ENCODE data around the gene OPTC.
"Not testable (repeated sequence)": the region's sequence is repeated elsewhere in the genome, so short reads cannot be mapped to it uniquely, and the experiment has no call there.

Gene OPTC

GRCh38 chr1:203513585-203514031, 19.7 kb downstream of the OPTC start:
- in situ Hi-C loops (cut with MboI; ENCODE audit: low sequenced_read_pairs): no loop called here

DNA sequence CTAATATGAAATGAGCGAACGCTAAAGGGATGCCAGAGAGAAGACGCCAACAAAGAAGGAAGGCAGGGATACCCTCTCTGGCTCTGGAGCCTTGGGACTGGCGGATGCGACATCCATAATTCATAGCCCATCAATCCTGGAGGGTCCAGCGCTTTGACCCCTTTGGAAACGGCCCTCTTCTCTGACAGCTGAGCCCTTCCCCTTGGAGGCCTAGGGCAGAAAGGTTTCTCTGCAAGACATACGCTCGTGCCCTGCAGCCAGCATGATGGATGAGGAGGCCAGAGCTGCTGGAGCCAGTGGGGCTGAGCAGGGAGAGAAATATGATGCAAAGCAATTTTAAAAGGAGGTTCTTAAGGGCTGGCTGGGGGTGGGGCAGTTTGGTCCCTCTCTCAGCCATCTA, 22.2 kb downstream of the OPTC start:
- in situ Hi-C loops (cut with MboI; ENCODE audit: low sequenced_read_pairs): no loop called here

DNA sequence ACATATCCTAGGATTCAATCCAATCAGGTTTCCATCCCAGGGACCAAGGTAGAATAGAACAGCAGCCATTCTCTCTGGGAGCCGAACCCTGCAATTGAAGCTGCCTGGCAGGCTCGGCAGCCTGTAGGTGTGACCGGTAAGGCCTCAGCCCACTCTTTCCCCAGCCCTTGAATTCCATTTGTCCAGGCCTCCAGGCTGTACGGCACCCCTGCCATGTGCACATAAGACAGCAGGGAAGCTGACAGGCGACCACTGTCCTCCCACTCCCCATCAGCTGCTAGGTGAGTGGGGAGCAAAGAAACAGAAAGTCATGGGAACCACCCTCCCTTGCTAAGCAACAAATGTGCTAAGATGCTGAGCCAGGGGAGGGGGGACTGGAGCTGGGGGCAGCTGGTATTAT, 23.0 kb downstream of the OPTC start:
- in situ Hi-C loops (cut with MboI; ENCODE audit: low sequenced_read_pairs): no loop called here

GRCh38 chr1:203517426-203518110, 23.6 kb downstream of the OPTC start:
- in situ Hi-C loops (cut with MboI; ENCODE audit: low sequenced_read_pairs): no loop called here

GRCh38 chr1:203518139-203518538, 24.2 kb downstream of the OPTC start:
- in situ Hi-C loops (cut with MboI; ENCODE audit: low sequenced_read_pairs): not testable (repeated sequence)

DNA sequence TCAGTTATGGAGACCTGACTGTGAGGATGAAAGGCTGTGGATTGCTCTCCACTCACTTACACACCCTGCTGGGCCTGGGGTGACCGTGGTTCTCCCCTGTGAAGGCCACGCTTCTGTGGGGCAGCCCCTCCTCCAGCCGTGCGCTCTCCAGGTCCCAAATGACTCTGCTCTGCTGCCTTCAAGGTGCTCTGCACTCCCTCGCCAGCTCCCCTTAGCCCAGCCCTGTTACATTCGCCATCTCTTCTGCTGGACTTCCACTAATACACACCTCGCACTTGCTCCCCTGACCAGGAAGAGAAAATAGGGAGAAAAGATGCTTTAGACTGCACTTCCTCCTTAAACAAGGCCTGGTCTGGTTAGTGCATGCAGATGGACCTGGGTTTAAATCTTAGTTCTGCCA, 24.6 kb downstream of the OPTC start:
- in situ Hi-C loops (cut with MboI; ENCODE audit: low sequenced_read_pairs): no loop called here

GRCh38 chr1:203519053-203519840, 25.3 kb downstream of the OPTC start:
- in situ Hi-C loops (cut with MboI; ENCODE audit: low sequenced_read_pairs): no loop called here

DNA sequence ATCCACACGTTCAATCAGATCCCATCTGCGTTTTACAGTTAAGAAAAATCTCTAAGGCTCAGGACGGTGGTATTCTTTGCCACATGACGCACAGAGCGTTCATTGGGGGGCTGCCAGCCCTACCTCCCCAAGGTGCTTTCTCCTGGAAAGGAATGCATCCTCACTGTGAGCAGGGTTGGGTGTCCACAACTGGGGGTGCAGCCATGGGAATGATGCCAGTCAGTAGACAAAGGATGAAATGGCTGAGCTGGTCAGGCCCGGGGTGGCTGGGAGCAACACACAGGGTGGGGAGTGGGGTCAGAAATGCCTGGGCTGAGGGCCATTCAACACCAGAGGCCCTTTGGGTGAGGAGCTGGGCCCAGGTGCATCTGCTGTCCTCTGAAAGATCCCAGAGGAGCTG, 25.9 kb downstream of the OPTC start:
- in situ Hi-C loops (cut with MboI; ENCODE audit: low sequenced_read_pairs): no loop called here

DNA sequence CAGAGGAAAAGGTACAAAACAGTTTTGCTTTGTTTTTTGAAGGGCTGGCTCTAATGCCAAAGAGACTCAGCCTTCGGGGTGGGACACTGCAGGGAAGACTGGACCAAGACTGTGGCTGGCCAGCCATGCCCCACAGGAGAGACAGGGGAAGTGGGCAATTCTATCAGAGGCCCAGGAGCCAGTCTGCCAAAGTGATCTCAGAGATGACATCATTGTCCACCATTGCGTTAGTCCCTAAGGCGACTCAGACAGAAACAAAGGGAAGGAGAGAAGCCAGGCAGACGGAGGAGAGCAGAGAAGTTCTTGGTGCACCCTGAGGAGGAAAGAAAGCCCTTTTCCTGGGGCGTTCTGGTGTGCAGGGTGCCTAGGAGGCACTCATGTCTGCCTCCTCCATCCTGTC, 26.4 kb downstream of the OPTC start:
- in situ Hi-C loops (cut with MboI; ENCODE audit: low sequenced_read_pairs): no loop called here

- in situ Hi-C loops (cut with MboI; ENCODE audit: low sequenced_read_pairs): no loop called here
Measured at GRCh38 chr1:203521074-203521794, 27.3 kb downstream of the OPTC start.

GRCh38 chr1:203521812-203522211, 27.9 kb downstream of the OPTC start:
- in situ Hi-C loops (cut with MboI; ENCODE audit: low sequenced_read_pairs): no loop called here

DNA sequence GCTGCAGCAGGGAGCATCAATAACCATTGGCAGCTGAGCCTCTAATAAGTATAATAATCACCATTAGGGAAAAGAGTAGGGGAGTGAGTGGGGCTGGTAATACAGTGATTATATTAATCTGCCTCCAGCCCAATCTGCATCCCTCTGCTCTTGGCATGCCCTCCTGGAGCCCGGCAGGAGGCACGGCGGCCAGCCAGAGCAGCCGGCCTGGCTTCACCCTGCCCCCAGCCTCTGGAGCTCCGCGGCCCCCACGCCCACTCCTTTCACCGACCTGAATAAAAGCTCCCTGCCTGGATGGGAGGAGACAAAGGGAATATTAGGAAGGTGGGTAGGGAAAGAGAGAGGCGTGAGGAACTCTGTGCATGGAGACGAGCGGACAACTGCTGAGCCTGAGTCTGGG, 28.3 kb downstream of the OPTC start:
- in situ Hi-C loops (cut with MboI; ENCODE audit: low sequenced_read_pairs): no loop called here

DNA sequence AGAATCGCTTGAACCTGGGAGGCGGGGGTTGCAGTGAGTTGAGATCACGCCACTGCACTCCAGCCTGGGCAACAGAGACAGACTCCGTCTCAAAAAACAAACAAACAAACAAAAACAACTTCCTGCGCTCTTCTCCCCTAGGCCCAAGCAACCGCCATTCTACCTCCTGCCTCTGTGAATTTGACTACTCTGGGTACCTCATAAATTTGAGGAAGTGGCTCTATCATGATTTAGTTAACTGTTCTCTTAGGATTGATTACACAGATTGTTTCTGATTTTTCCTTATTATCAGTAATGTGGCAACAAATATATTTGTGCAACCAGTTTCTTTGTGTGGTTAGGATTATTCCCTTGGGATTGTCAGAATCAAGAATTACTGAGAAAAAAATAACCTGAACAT, 29.7 kb downstream of the OPTC start:
- in situ Hi-C loops (cut with MboI; ENCODE audit: low sequenced_read_pairs): no loop called here

GRCh38 chr1:203524152-203524551, 30.2 kb downstream of the OPTC start:
- in situ Hi-C loops (cut with MboI; ENCODE audit: low sequenced_read_pairs): no loop called here

GRCh38 chr1:203524824-203525223, 30.9 kb downstream of the OPTC start:
- in situ Hi-C loops (cut with MboI; ENCODE audit: low sequenced_read_pairs): no loop called here

DNA sequence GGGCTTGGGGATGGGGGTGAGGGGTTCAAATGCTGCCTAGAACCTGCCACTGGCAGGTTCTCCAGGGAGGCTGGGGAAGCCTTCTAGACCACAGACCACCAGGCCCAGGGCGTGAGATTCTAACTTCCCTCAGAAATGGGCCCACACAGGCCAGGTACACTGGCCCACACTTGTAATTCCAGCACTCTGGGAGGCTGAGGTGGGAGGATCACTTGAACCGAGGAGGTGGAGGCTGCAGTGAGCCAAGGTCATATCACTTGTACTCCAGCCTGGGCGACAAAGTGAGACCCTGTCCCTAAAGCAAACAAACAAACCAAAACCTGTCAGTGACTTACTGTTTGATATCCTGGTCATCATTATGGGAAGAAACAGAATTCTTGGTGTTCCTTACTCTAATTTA, 31.7 kb downstream of the OPTC start:
- in situ Hi-C loops (cut with MboI; ENCODE audit: low sequenced_read_pairs): no loop called here

DNA sequence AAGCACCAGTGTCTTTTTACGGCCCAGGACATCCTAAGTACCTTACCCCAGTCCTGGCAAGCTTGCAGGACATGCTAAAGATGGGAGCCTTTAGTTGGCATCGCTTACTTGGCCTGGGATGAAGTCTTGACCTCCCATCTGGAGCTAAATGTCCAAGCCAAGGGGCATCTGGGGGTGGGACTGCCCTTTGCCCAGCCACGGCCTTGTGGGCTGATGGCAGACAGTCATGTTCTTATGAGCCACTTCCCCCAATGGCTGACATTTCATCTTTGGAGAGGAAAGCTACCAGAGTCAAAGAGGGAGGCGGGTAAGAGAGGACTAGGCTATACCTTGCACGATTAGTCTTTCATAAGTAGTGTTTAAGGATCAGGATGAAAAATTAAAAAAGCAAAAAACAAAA, 32.2 kb downstream of the OPTC start:
- in situ Hi-C loops (cut with MboI; ENCODE audit: low sequenced_read_pairs): no loop called here

DNA sequence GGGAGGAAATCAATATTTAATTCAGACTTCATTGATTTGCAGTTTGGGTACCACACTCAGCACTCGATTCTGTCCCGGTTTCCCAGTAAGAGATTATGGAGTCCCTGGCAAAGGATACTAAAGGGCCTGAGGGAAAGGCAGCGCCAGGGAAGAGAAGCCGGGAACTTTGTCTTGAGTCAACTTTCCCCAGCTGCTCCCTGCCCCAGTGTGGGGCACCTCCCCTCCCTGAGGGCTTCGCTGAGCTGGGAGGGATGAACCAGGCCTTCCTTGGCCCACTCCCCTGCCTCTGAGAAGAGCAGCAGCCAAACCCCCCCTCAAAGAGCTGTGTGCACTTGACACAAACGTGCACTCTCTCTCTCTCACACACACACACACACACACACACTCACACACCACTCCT, 32.6 kb downstream of the OPTC start:
- in situ Hi-C loops (cut with MboI; ENCODE audit: low sequenced_read_pairs): no loop called here

DNA sequence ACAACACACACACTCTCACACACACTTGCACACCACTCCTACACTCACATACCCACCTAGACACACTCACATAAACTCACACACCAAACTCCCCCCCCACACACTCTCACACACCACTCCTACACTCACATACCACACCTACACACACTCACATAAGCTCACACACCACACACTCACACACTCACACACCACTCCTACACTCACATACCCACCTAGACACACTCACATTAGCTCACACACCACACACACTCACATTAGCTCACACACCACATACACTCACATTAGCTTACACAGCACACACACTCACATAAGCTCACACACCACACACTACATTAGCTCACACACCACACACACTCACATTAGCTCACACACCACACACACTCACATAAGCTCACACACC, 33.1 kb downstream of the OPTC start:
- in situ Hi-C loops (cut with MboI; ENCODE audit: low sequenced_read_pairs): no loop called here

- in situ Hi-C loops (cut with MboI; ENCODE audit: low sequenced_read_pairs): no loop called here
Measured at GRCh38 chr1:203528063-203528462, 34.1 kb downstream of the OPTC start.

GRCh38 chr1:203528976-203529835, 35.3 kb downstream of the OPTC start:
- in situ Hi-C loops (cut with MboI; ENCODE audit: low sequenced_read_pairs): no loop called here
